GM19372 (cell line): ENCODE results near the gene TRIAP1.

Source experiments
- ATAC-seq: cut with Tn5 transposase; IDR thresholded peaks from one replicate; pipeline ENCODE4 v1.9.1; 2021; ENCODE audit warnings: mild to moderate bottlenecking, low read depth, moderate library complexity; ENCODE audit not compliant: unreplicated experiment

Gene TRIAP1

GRCh38 chr12:120394483-120395367 lies 51.5 kb downstream of the TRIAP1 start:
- ATAC-seq: no peak
